Erythroblast (primary cell): ENCODE measurements around the gene ZMYND15.

Source experiments
- GATA1 ChIP-seq: IDR thresholded peaks from 2 replicates; pipeline ENCODE4 v1.6.1; 2011; ENCODE audit warnings: low read depth, mild to moderate bottlenecking, control low read depth, low read length, moderate library complexity
- POLR2A ChIP-seq: IDR thresholded peaks from 2 replicates; pipeline ENCODE4 v1.6.1; 2011; ENCODE audit warnings: mild to moderate bottlenecking, low read length

DNA sequence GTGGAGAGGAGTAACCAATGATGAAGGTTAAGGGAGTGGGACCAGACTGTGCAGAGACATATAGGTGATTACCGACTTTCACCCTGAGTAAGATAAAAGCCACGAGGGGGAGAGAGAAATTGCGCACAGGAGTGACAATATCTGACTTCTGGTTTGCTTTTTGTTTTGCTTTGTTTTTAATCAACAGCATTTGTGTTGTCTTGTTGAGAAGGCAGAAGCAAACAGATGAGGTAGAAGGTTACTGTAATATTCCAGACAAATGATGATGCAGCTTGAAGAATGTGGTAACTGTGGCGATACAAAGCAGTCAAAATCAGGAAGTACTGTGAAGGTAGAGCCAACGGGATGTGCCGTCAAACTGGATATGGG, 43.2 kb upstream of the ZMYND15 start:
- TF ChIP-seq POLR2A = no peak
- no peak for TF ChIP-seq GATA1
